ENCODE measurements around the gene OSBPL7.

GRCh38 chr17:47821031-47821423, 567 bp downstream of the OSBPL7 start:
- TF ChIP-seq POLR2AphosphoS5 (IDR thresholded peaks at IDR 0.05; ENCODE audit: low read depth, low read length): no peak
- no peak for TF ChIP-seq CTCF (IDR thresholded peaks at IDR 0.05)
- no peak for TF ChIP-seq REST (IDR thresholded peaks at IDR 0.05; ENCODE audit: insufficient read depth in 1 of 2, low read depth in 2 of 2, low read length in 1 of 2)

Data from Panc1 (cell line).